OCI-LY7 (cell line): ENCODE results near the gene SSNA1. TPM values are rescaled to one million over a fixed set of nuclear protein-coding genes. Genes with fewer than 3 reads are reported as not detected.

ENCODE experiments used
- BruUV-seq: library from RNA; stranded (reverse); fragments of 400-500 nt; replicated peaks from 2 replicates; lab custom pipeline; 2021; lab: Mats Ljungman, UMichigan
- CTCF ChIA-PET: fragments of 300-600 bp; sonication (Branson Sonifier 250); formaldehyde crosslinking; loops from one replicate; lab custom pipeline; 2022; ENCODE audit warnings: antibody characterized with exemption; ENCODE audit not compliant: unreplicated experiment; lab: Charles Lee
- POLR2A ChIA-PET: fragments of 300-600 bp; sonication (Branson Sonifier 250); formaldehyde crosslinking; loops from one replicate; lab custom pipeline; 2022; ENCODE audit warnings: antibody characterized with exemption; lab: Charles Lee
- DNase-seq: peaks from one replicate; pipeline ENCODE4 v3.0.0-alpha.2; 2015; ENCODE audit warnings: low spot score
- H2AFZ ChIP-seq: fragments of 200-600 bp; sonication (generic), shearing (Covaris generic); 2 replicates; pipeline ENCODE4 v1.6.1; 2014; ENCODE audit warnings: mild to moderate bottlenecking, antibody characterized with exemption, low read length, moderate library complexity
- H3K27ac ChIP-seq: fragments of 200-600 bp; sonication (generic); 2 replicates; pipeline ENCODE4 v1.5.1; 2014; ENCODE audit warnings: mixed run types, low read depth, mild to moderate bottlenecking, moderate library complexity, low read length, inconsistent platforms; ENCODE audit not compliant: poor library complexity, severe bottlenecking
- H3K36me3 ChIP-seq: fragments of 200-600 bp; sonication (generic); 2 replicates; pipeline ENCODE4 v1.6.1; 2014; ENCODE audit warnings: mild to moderate bottlenecking, antibody characterized with exemption, low read length, moderate library complexity, mixed read lengths; ENCODE audit not compliant: insufficient read depth
- H3K4me1 ChIP-seq: fragments of 200-600 bp; sonication (generic); 2 replicates; pipeline ENCODE4 v1.5.1; 2014; ENCODE audit warnings: mild to moderate bottlenecking, low read length; ENCODE audit not compliant: insufficient read depth, poor library complexity, severe bottlenecking
- H3K4me2 ChIP-seq: fragments of 200-600 bp; sonication (generic); 2 replicates; pipeline ENCODE4 v1.6.1; 2014; ENCODE audit warnings: mild to moderate bottlenecking, low read length
- H3K4me3 ChIP-seq: fragments of 200-600 bp; sonication (generic); 2 replicates; pipeline ENCODE4 v1.5.1; 2014; ENCODE audit warnings: mild to moderate bottlenecking, low read depth, low read length; ENCODE audit not compliant: poor library complexity, severe bottlenecking
- H3K79me2 ChIP-seq: fragments of 200-600 bp; sonication (generic); 2 replicates; pipeline ENCODE4 v1.6.1; 2016; ENCODE audit warnings: low read depth, mild to moderate bottlenecking, low read length, moderate library complexity, mixed read lengths; ENCODE audit not compliant: insufficient read depth
- H3K9me2 ChIP-seq: fragments of 200-600 bp; sonication (generic); 2 replicates; pipeline ENCODE4 v1.6.1; 2016; ENCODE audit warnings: mild to moderate bottlenecking, low read length, mixed read lengths; ENCODE audit not compliant: insufficient read depth
- H3K9me3 ChIP-seq: fragments of 200-600 bp; sonication (generic); 2 replicates; pipeline ENCODE4 v1.6.1; 2014; ENCODE audit warnings: mild to moderate bottlenecking, mixed run types, low read length, mixed read lengths
- H4K20me1 ChIP-seq: fragments of 200-600 bp; sonication (generic); 2 replicates; pipeline ENCODE4 v1.6.1; 2014; ENCODE audit warnings: mild to moderate bottlenecking, antibody characterized with exemption, low read length, moderate library complexity, mixed read lengths; ENCODE audit not compliant: insufficient read depth
- EZH2phosphoT487 ChIP-seq: fragments of 200-600 bp; sonication (generic); IDR thresholded peaks from 2 replicates; pipeline ENCODE4 v1.6.1; 2018; ENCODE audit warnings: low read depth, borderline replicate concordance, mild to moderate bottlenecking, mixed run types, antibody characterized with exemption, low read length, moderate library complexity, mixed read lengths
- intact Hi-C: fragments of 100-400 bp; cut with micrococcal nuclease; formaldehyde crosslinking; loops from one replicate; pipeline ENCODE4 v1.10.0; 2022; ENCODE audit not compliant: unreplicated experiment
- total RNA-seq, 2 experiments: library from RNA; depleted of rRNA in 1 of 2; stranded (reverse); fragments of >200 nt in 1 of 2; shearing (Covaris generic) in 1 of 2; gene quantifications; 2 replicates each; pipeline ENCODE4 v1.2.3, GENCODE V29; 2014 to 2022
- TF ChIP-seq, protein P1 (sequence below): fragments of 200-600 bp; sonication (generic); conservative IDR thresholded peaks from 2 replicates; pipeline ENCODE4 v1.5.1; 2014; ENCODE audit warnings: mild to moderate bottlenecking, antibody characterized with exemption, low read length, moderate library complexity, mixed read lengths

Gene SSNA1
- total RNA-seq, 2 experiments from 2014 or later, result 71.0 to 111 TPM

DNA sequence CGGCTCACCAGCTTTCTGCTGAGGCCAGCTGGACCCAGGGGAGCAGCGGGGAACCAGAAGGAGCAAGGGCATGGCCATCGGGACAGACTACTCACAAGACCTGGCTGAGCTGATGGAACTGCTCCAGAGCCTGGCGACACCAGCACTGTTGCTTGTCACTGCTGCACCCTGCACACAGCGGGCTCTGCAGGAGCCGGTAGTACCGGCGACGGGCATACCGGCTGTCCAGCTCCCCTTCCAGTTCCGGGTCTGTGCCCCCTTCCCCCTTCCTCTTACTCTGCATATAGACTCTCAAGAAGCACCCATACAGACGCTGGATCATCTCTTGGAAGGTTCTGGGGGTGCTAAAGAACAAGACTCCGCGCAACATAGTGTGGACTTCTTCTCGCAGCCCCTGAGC lies 1.1 kb upstream of the SSNA1 start:
- peaks cover 32% of the 10 kb centered on the region for H3K79me2 ChIP-seq
- CTCF ChIA-PET, result interaction anchor here (0.5 kb wide), 1 partner anchor 148 kb away, joined by 3 read pairs; no protein-coding TSS in a partner anchor

DNA sequence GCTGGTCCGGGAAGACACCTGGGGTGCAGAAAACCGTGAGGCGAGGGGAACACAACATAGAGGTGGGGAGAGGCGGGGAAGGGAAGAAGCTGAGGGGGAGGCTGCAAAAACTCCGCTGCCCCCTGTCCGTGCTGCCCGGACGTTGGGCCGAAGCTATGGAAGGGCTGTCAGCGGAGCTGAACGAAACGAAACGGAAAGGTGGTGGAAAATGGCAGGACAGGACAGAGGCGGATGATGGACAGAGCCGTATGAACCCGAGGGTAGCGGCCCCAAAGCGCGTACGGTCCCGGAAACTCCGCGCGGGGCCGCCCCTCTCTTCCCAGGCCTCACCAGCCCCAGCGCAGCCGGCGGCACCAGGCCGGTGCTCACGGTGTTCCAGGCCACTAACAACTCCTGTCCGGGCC lies 388 bp upstream of the SSNA1 start:
- no peak for DNase-seq
- Histone ChIP-seq H3K4me3 (peak overlapping the region; percentile 94), H3K27ac (peak overlapping the region; percentile 92), H3K36me3 (peaks cover 47% of the 10 kb centered on the region), H3K9me2 (no peaks in the 10 kb centered on the region), H3K4me1 (peaks cover 27% of the 10 kb centered on the region), H3K4me2 (peak overlapping the region; percentile 80), H2AFZ (peak overlapping the region; percentile 53; the same call in 1 of the 2 replicates), H3K9me3 (no peaks in the 10 kb centered on the region), H4K20me1 (peaks cover 6% of the 10 kb centered on the region; the same call in 1 of the 2 replicates), H3K79me2 (peaks cover 32% of the 10 kb centered on the region)
- ChIA-PET POLR2A (interaction anchor here (1.5 to 3.2 kb wide), 2 partner anchors 13 to 62 kb away, joined by 8 to 16 read pairs; partner anchors contain the start of gene TPRN), CTCF (interaction anchor here (0.5 to 0.6 kb wide), 2 partner anchors 13 to 148 kb away, joined by 3 read pairs; no protein-coding TSS in a partner anchor)
- intact Hi-C loops, result loop anchor here (2.0 to 5.0 kb wide), 3 partner anchors 35 to 71 kb away; partner anchors contain the start of gene RNF208
- TSS peak; percentile 90 for BruUV-seq
- TF ChIP-seq EZH2phosphoT487, result no peak
- TF ChIP-seq, protein P1, sequence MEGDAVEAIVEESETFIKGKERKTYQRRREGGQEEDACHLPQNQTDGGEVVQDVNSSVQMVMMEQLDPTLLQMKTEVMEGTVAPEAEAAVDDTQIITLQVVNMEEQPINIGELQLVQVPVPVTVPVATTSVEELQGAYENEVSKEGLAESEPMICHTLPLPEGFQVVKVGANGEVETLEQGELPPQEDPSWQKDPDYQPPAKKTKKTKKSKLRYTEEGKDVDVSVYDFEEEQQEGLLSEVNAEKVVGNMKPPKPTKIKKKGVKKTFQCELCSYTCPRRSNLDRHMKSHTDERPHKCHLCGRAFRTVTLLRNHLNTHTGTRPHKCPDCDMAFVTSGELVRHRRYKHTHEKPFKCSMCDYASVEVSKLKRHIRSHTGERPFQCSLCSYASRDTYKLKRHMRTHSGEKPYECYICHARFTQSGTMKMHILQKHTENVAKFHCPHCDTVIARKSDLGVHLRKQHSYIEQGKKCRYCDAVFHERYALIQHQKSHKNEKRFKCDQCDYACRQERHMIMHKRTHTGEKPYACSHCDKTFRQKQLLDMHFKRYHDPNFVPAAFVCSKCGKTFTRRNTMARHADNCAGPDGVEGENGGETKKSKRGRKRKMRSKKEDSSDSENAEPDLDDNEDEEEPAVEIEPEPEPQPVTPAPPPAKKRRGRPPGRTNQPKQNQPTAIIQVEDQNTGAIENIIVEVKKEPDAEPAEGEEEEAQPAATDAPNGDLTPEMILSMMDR, result no peak

More for the DNA sequence above, 1.1 kb upstream of the SSNA1 start:
- Histone ChIP-seq H3K27ac (no peak overlapping the region), H4K20me1 (peaks cover 6% of the 10 kb centered on the region; the same call in 1 of the 2 replicates), H3K9me2 (no peaks in the 10 kb centered on the region), H3K4me2 (peak overlapping the region; percentile 80), H3K36me3 (peaks cover 54% of the 10 kb centered on the region), H3K4me3 (peak overlapping the region; percentile 94), H3K4me1 (peaks cover 27% of the 10 kb centered on the region), H3K9me3 (no peaks in the 10 kb centered on the region), H2AFZ (no peak overlapping the region)
- intact Hi-C loops, result loop anchor here (5.0 kb wide), 1 partner anchor 70 kb away; no protein-coding TSS in a partner anchor
- POLR2A ChIA-PET, result interaction anchor here (3.2 kb wide), 1 partner anchor 14 kb away, joined by 16 read pairs; the partner anchor contains the start of gene TPRN
- no peak for TF ChIP-seq EZH2phosphoT487
- TF ChIP-seq, protein P1, result no peak
- no TSS peak for BruUV-seq
- DNase-seq, result no peak
